Right lobe of liver (tissue), 6 donors: ENCODE measurements around the gene ISLR2. TPM values are rescaled to one million over a fixed set of nuclear protein-coding genes. Genes with fewer than 3 reads are reported as not detected.

ENCODE experiments used
- ATAC-seq, 4 donors: fragments of 200-7000 bp; cut with Tn5 transposase; one replicate each; pipeline ENCODE4 v1.9.1; 2020; ENCODE audit warnings: mild to moderate bottlenecking in 4 of 4, moderate library complexity in 4 of 4
- DNase-seq, 3 donors: peaks; one replicate each; pipeline ENCODE4 v3.0.0-alpha.2; 2020
- H3K27ac ChIP-seq, 3 donors: fragments of 200-600 bp; one replicate each; pipeline ENCODE4 v1.8.0; 2022
- H3K27me3 ChIP-seq, 2 donors: fragments of 200-600 bp; one replicate each; pipeline ENCODE4 v1.8.0; 2022
- H3K36me3 ChIP-seq, 4 donors: fragments of 200-600 bp; sonication (generic) in 1 of 4; one replicate each; pipeline versions ENCODE4 v1.5.1 to v1.8.0; 2017 to 2022; ENCODE audit warnings: control low read depth in 1 of 4
- H3K4me1 ChIP-seq, 4 donors: fragments of 200-600 bp; sonication (generic) in 1 of 4; one replicate each; pipeline versions ENCODE4 v1.5.1 to v1.8.0; 2017 to 2022; ENCODE audit warnings: control low read depth in 1 of 4
- H3K4me3 ChIP-seq, 3 donors: fragments of 200-600 bp; one replicate each; pipeline ENCODE4 v1.8.0; 2022
- H3K9me3 ChIP-seq, 4 donors: fragments of 200-600 bp; sonication (generic) in 1 of 4; one replicate each; pipeline versions ENCODE4 v1.5.1 to v1.8.0; 2017 to 2022; ENCODE audit warnings: control low read depth in 1 of 4
- CTCF ChIP-seq, 4 donors: fragments of 200-600 bp in 3 of 4; fragments of 450-650 bp in 1 of 4; IDR thresholded peaks; one replicate each; pipeline versions ENCODE4 v1.5.1 to v1.8.0; 2016 to 2022; ENCODE audit warnings: antibody characterized with exemption in 4 of 4, mild to moderate bottlenecking in 2 of 4
- POLR2A ChIP-seq: fragments of 450-650 bp; IDR thresholded peaks from one replicate; pipeline ENCODE4 v1.6.1; 2017; ENCODE audit warnings: antibody characterized with exemption, mild to moderate bottlenecking
- WGBS: methylation state at CpG from one replicate; pipeline ENCODE4 v1.1.6; 2018; ENCODE audit warnings: low coverage, low lambda C conversion rate; ENCODE audit not compliant: insufficient coverage; ENCODE audit errors: missing lambda C conversion rate; 5-methylcytosine and 5-hydroxymethylcytosine counted together
- intact Hi-C, 2 donors: fragments of 100-400 bp; cut with DNase I; formaldehyde crosslinking; loops; one replicate each; pipeline versions ENCODE4 v1.11.2 to v1.14.1; 2022
- total RNA-seq, 6 experiments: library from RNA; depleted of rRNA in 2 of 6; stranded (reverse); fragments of >200 nt in 2 of 6; fragmentation: NEBNext Ultra II Directional in 3 of 6; extraction: Animal tissue kit (Norgen Biotek cat#: 25700) in 3 of 6; gene quantifications; one replicate each; pipeline versions ENCODE4 v1.1.0 to v1.2.4, GENCODE V29; 2016 to 2023
- donor health status: DM: no; HTN: yes; CAD: no.
- donor health status: DM: no; HTN: no; CAD: no.
- donor health status: DM: no; HTN: no; CAD: no.
- donor health status: DM: no; HTN: yes; CAD: no.
- donor health status: DM: no; HTN: yes; CAD: no.

The ISLR2 gene
- total RNA-seq, 6 experiments from 2014 or later = 0.04 TPM; not detected in 5

- 0% methylated on average over 1 of the region's 53 CpGs for WGBS
- Histone ChIP-seq H3K4me3 (no peak overlapping the region), H3K36me3 (no peaks in the 10 kb centered on the region), H3K27ac (no peak overlapping the region), H3K9me3 (no peaks in the 10 kb centered on the region), H3K27me3 (peaks cover 18 to 46% of the 10 kb centered on the region in 2 donors), H3K4me1 (peaks cover 0 to 24% (median 0%) of the 10 kb centered on the region in 4 donors)
- DNase-seq (peak; percentile 76 to 80 (median 79)), ATAC-seq (peak; percentile 84 to 91 (median 88))
- intact Hi-C loops = loop anchor here in 1 of 2 donors (5.0 kb wide), 1 partner anchor 168 kb away; no protein-coding TSS in a partner anchor
- TF ChIP-seq CTCF (IDR thresholded peaks at IDR 0.05) = peak; percentile 59 to 71 (median 69)
- no peak for TF ChIP-seq POLR2A
These were observed 4.1 kb downstream of the ISLR2 start for GRCh38 chr15:74134387-74135027.

- intact Hi-C loops = no loop called here
- H3K36me3 ChIP-seq = no peaks in the 10 kb centered on the region
- peaks cover 0 to 24% (median 0%) of the 10 kb centered on the region in 4 donors for H3K4me1 ChIP-seq
- DNase-seq (no peak), ATAC-seq (no peak)
- no peak overlapping the region for H3K27ac ChIP-seq
- H3K4me3 ChIP-seq = no peak overlapping the region
- peaks cover 18 to 46% of the 10 kb centered on the region in 2 donors for H3K27me3 ChIP-seq
- TF ChIP-seq CTCF (IDR thresholded peaks at IDR 0.05) (no peak), POLR2A (no peak)
- no peaks in the 10 kb centered on the region for H3K9me3 ChIP-seq
- WGBS = 8% methylated on average over 23 of the region's 27 CpGs
These were observed 4.7 kb downstream of the ISLR2 start for GRCh38 chr15:74135041-74135565.

- H3K36me3 ChIP-seq = no peaks in the 10 kb centered on the region
- ATAC-seq (no peak), DNase-seq (no peak)
- TF ChIP-seq POLR2A (no peak), CTCF (IDR thresholded peaks at IDR 0.05) (no peak)
- no peak overlapping the region for H3K4me3 ChIP-seq
- peaks cover 0 to 24% (median 0%) of the 10 kb centered on the region in 4 donors for H3K4me1 ChIP-seq
- no peak overlapping the region for H3K27ac ChIP-seq
- WGBS = 0% methylated on average over 14 of the region's 26 CpGs
- intact Hi-C loops = no loop called here
- no peaks in the 10 kb centered on the region for H3K9me3 ChIP-seq
- peaks cover 14 to 46% of the 10 kb centered on the region in 2 donors for H3K27me3 ChIP-seq
These were observed 6.1 kb downstream of the ISLR2 start for GRCh38 chr15:74136540-74136813.

- 16% methylated on average over 13 of the region's 18 CpGs for WGBS
- Histone ChIP-seq H3K9me3 (no peaks in the 10 kb centered on the region), H3K4me3 (no peak overlapping the region), H3K36me3 (no peaks in the 10 kb centered on the region), H3K4me1 (peaks cover 0 to 24% (median 0%) of the 10 kb centered on the region in 4 donors), H3K27ac (no peak overlapping the region), H3K27me3 (peaks cover 9 to 41% of the 10 kb centered on the region in 2 donors)
- intact Hi-C loops = no loop called here
- DNase-seq (no peak), ATAC-seq (no peak)
- TF ChIP-seq POLR2A (no peak), CTCF (IDR thresholded peaks at IDR 0.05) (no peak)
These were observed 6.6 kb downstream of the ISLR2 start for GRCh38 chr15:74136814-74137536.
